Hepatocyte (in vitro differentiated cells): ENCODE measurements around the gene EBI3. TPM values are rescaled to one million over a fixed set of nuclear protein-coding genes. Genes with fewer than 3 reads are reported as not detected.

Experiments
- DNase-seq: peaks from one replicate; pipeline ENCODE4 v3.0.0-alpha.2; 2016; ENCODE audit warnings: low spot score
- H2AFZ ChIP-seq: fragments of 200-600 bp; sonication (generic); 2 replicates; pipeline ENCODE4 v1.6.0; 2016; ENCODE audit warnings: antibody characterized with exemption, mild to moderate bottlenecking
- H3K27ac ChIP-seq: fragments of 200-600 bp; sonication (generic); 2 replicates; pipeline ENCODE4 v1.5.1; 2016; ENCODE audit warnings: mild to moderate bottlenecking
- H3K27me3 ChIP-seq: fragments of 200-600 bp; sonication (generic); 2 replicates; pipeline ENCODE4 v1.6.1; 2016
- H3K36me3 ChIP-seq: fragments of 200-600 bp; sonication (generic); replicated peaks from 2 replicates; pipeline ENCODE4 v1.5.1; 2016; ENCODE audit warnings: low read depth; ENCODE audit not compliant: insufficient read depth
- H3K4me1 ChIP-seq: fragments of 200-600 bp; sonication (generic); 2 replicates; pipeline ENCODE4 v1.5.1; 2016; ENCODE audit warnings: mild to moderate bottlenecking, moderate library complexity; ENCODE audit not compliant: insufficient read depth
- H3K4me2 ChIP-seq: fragments of 200-600 bp; sonication (generic); 2 replicates; pipeline ENCODE4 v1.6.0; 2016
- H3K4me3 ChIP-seq: fragments of 200-600 bp; sonication (generic); 2 replicates; pipeline ENCODE4 v1.5.1; 2016; ENCODE audit warnings: mild to moderate bottlenecking
- H3K79me2 ChIP-seq: fragments of 200-600 bp; sonication (generic); 2 replicates; pipeline ENCODE4 v1.6.0; 2017; ENCODE audit warnings: mild to moderate bottlenecking
- H3K9me2 ChIP-seq: fragments of 200-600 bp; sonication (generic); replicated peaks from 2 replicates; pipeline ENCODE4 v1.6.0; 2017; ENCODE audit warnings: mild to moderate bottlenecking; ENCODE audit not compliant: insufficient read depth
- H3K9me3 ChIP-seq: fragments of 200-600 bp; sonication (generic); 2 replicates; pipeline ENCODE4 v1.5.1; 2016; ENCODE audit warnings: low read depth, mild to moderate bottlenecking
- H4K20me1 ChIP-seq: fragments of 200-600 bp; sonication (generic); 2 replicates; pipeline ENCODE4 v1.6.0; 2016; ENCODE audit warnings: mild to moderate bottlenecking; ENCODE audit not compliant: insufficient read depth, poor library complexity, severe bottlenecking
- CTCF ChIP-seq: fragments of 200-600 bp; sonication (generic); IDR thresholded peaks from 2 replicates; pipeline ENCODE4 v1.5.1; 2016; ENCODE audit warnings: antibody characterized with exemption, mild to moderate bottlenecking; ENCODE audit not compliant: poor library complexity
- EZH2 ChIP-seq: fragments of 200-600 bp; sonication (generic); IDR thresholded peaks from 2 replicates; pipeline ENCODE4 v1.6.1; 2016; ENCODE audit warnings: antibody characterized with exemption, mild to moderate bottlenecking, borderline replicate concordance
- EZH2phosphoT487 ChIP-seq: fragments of 200-600 bp; sonication (generic); IDR thresholded peaks from one replicate; pipeline ENCODE4 v1.6.1; 2018; ENCODE audit warnings: antibody characterized with exemption, mild to moderate bottlenecking, low read depth, moderate library complexity; ENCODE audit not compliant: unreplicated experiment, severe bottlenecking
- WGBS: methylation state at CpG from one replicate; pipeline ENCODE4 v1.1.6; 2016; ENCODE audit warnings: low lambda C conversion rate; ENCODE audit errors: missing lambda C conversion rate; 5-methylcytosine and 5-hydroxymethylcytosine counted together
- polyA plus RNA-seq: library from polyadenylated mRNA; unstranded; fragments of >200 nt; fragmentation: Nextera tagmentation; extraction: Ambion mirVana; gene quantifications from 2 replicates; pipeline ENCODE4 v1.2.1, GENCODE V29; 2016
- total RNA-seq: library from RNA; depleted of rRNA; stranded (reverse); fragments of >200 nt; gene quantifications from 2 replicates; pipeline ENCODE4 v1.2.3, GENCODE V29; 2014

The EBI3 gene
- total and polyA plus RNA-seq, 2 experiments from 2014 or later, result 3.0 to 7.6 TPM

- no peaks in the 10 kb centered on the region for H3K36me3 ChIP-seq
- no peak overlapping the region for H2AFZ ChIP-seq
- no peaks in the 10 kb centered on the region for H3K9me3 ChIP-seq
- H3K4me1 ChIP-seq, result peaks cover 4% of the 10 kb centered on the region
- H3K4me2 ChIP-seq, result no peak overlapping the region
- DNase-seq, result no peak
- no peak overlapping the region for H3K27ac ChIP-seq
- no peaks in the 10 kb centered on the region for H3K79me2 ChIP-seq
- no peak overlapping the region for H3K4me3 ChIP-seq
- TF ChIP-seq CTCF (no peak), EZH2 (no peak), EZH2phosphoT487 (no peak)
- H3K27me3 ChIP-seq, result peaks cover 33% of the 10 kb centered on the region
- H4K20me1 ChIP-seq, result no peaks in the 10 kb centered on the region
- 56% methylated on average over 7 of the region's 7 CpGs for WGBS
- no peaks in the 10 kb centered on the region for H3K9me2 ChIP-seq
These were observed 35.0 kb upstream of the EBI3 start for GRCh38 chr19:4194353-4194752.

DNA sequence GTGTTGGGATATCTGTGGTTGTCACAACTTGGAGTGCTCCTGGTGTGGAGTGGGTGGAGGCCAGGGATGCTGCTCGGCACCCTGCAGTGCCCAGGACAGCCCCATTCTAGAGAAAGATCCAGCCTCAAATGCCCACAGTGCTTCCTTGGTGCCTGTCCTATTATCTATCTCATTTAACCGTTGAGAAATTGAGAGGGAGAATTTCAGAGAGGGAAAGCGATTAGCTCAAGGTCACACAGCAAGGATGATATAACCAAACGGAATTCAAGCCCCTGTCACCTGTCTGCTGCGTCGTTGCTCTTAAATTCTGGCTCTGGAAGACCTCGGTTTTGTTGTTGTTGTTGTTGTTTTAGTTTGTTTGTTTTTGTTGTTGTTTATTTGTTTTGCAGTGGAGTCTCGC is 33.3 kb upstream of the EBI3 start:
- TF ChIP-seq EZH2 (no peak), CTCF (no peak), EZH2phosphoT487 (no peak)

GRCh38 chr19:4196587-4197148 is 32.7 kb upstream of the EBI3 start:
- H3K27ac ChIP-seq, result no peak overlapping the region
- no peak overlapping the region for H3K4me3 ChIP-seq
- peaks cover 54% of the 10 kb centered on the region for H3K27me3 ChIP-seq
- no peaks in the 10 kb centered on the region for H3K36me3 ChIP-seq
- H3K4me1 ChIP-seq, result peaks cover 4% of the 10 kb centered on the region
- H2AFZ ChIP-seq, result no peak overlapping the region
- no peak for DNase-seq
- H3K79me2 ChIP-seq, result no peaks in the 10 kb centered on the region
- no peak overlapping the region for H3K4me2 ChIP-seq
- no peaks in the 10 kb centered on the region for H4K20me1 ChIP-seq
- no peaks in the 10 kb centered on the region for H3K9me2 ChIP-seq
- no peaks in the 10 kb centered on the region for H3K9me3 ChIP-seq
- TF ChIP-seq EZH2phosphoT487, result no peak
- TF ChIP-seq EZH2, result no peak
- TF ChIP-seq CTCF, result no peak
- WGBS, result 84% methylated on average over 22 of the region's 22 CpGs

More for the DNA sequence above, 33.3 kb upstream of the EBI3 start:
- H2AFZ ChIP-seq, result no peak overlapping the region
- H3K9me2 ChIP-seq, result no peaks in the 10 kb centered on the region
- WGBS, result 81% methylated on average over 8 of the region's 8 CpGs
- H3K4me2 ChIP-seq, result no peak overlapping the region
- H3K27ac ChIP-seq, result no peak overlapping the region
- H3K36me3 ChIP-seq, result no peaks in the 10 kb centered on the region
- DNase-seq, result no peak
- no peaks in the 10 kb centered on the region for H3K9me3 ChIP-seq
- H3K27me3 ChIP-seq, result peaks cover 49% of the 10 kb centered on the region
- no peaks in the 10 kb centered on the region for H4K20me1 ChIP-seq
- H3K79me2 ChIP-seq, result no peaks in the 10 kb centered on the region
- peaks cover 4% of the 10 kb centered on the region for H3K4me1 ChIP-seq
- no peak overlapping the region for H3K4me3 ChIP-seq

DNA sequence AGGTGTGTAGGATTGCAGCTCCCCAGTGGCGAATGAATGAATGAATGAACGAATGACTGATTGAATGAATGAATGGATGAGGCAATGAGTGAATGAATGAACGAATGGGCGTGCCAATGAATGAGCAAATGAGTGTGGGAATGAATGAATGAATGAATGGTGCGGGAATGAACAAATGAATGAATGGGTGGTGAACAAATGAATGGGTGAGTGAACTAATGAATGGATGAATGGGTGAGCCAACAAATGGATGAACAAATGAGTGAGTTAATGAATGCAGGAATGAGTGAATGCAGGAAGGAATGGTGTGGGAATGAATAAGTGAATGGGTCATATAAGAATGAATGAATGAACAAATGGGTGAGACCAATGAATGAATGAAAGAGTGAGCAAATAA is 32.1 kb upstream of the EBI3 start:
- TF ChIP-seq EZH2 (no peak), CTCF (no peak), EZH2phosphoT487 (no peak)
- H3K4me2 ChIP-seq, result no peak overlapping the region

More for the DNA sequence above, 32.1 kb upstream of the EBI3 start:
- Histone ChIP-seq H4K20me1 (no peaks in the 10 kb centered on the region), H3K79me2 (no peaks in the 10 kb centered on the region), H3K4me1 (peaks cover 4% of the 10 kb centered on the region), H3K36me3 (no peaks in the 10 kb centered on the region), H3K9me2 (no peaks in the 10 kb centered on the region), H3K4me3 (no peak overlapping the region), H3K9me3 (no peaks in the 10 kb centered on the region), H3K27ac (no peak overlapping the region), H2AFZ (no peak overlapping the region), H3K27me3 (peaks cover 58% of the 10 kb centered on the region)
- no peak for DNase-seq
- WGBS, result 91% methylated on average over 5 of the region's 5 CpGs
